Epithelial cell of prostate (primary cell): Measurements from ENCODE around the gene SBF2.
A peak's percentile ranks its signal among the peaks of the same experiment; 100 is the strongest.

ENCODE experiments used
- DNase-seq: peaks from one replicate; pipeline ENCODE4 v3.0.0-alpha.2; 2011; ENCODE audit warnings: low read depth, low spot score
- H3K27ac ChIP-seq: fragments of 450-650 bp; 2 replicates; pipeline ENCODE4 v1.5.1; 2017; ENCODE audit warnings: mild to moderate bottlenecking

SBF2 gene

DNA sequence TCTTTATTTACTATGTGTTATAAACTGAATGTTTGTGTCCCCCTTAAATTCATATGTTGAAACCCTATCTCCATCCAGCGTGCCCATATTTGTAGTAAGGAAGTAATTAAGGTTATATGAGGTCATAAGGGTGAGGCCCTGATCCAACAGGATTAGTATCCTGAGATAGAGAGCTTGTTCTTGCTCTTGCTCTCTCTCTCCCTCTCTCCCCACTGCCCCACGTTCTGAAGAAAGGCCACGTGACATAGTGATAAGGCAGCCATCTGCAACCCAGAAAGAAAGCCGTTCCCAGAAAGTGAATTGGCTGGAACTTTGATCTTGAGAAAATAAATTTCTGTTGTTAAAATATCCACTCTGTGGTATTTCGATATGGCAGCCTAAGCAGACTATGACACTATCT, 417.7 kb downstream of the SBF2 start:
- H3K27ac ChIP-seq, result no peak overlapping the region
- no peak for DNase-seq

DNA sequence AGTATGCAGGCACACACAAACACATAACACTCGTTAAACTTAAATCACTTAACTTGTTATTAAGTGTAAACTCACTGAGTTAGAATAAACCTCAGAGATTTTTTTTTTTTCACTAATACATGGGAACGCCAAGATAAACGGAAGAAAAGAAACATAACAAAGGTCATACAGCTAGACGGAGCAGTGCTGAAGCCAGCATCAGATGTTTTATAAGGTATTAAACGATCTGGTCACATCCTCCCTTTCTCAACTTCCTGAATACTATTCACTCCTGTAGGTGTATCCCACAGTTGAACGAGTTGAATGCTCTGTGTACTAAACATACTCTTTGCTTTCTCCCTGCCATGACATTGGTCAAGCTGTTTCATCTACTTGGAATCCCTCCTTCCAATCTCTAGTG, 418.2 kb downstream of the SBF2 start:
- H3K27ac ChIP-seq, result no peak overlapping the region
- no peak for DNase-seq

DNA sequence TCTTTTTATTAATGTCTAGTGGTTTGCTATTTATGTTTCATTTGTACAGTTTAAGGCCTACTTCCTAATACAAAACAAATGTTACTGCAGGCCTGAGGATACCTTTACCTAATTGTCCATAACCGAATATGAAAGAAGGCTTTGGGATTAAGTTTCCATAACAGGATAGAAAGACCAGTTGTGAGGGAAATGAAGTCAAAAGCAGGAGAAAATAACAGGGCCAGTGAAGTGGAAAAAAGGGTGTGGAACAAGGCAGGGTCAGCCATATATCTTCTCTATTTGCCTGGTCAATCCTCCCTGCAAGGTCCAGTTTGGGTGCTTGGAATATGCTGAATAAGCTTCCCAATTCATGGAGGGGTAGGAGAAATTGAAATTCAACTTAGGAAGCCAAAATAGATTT, 418.6 kb downstream of the SBF2 start:
- no peak for DNase-seq
- H3K27ac ChIP-seq, result no peak overlapping the region

DNA sequence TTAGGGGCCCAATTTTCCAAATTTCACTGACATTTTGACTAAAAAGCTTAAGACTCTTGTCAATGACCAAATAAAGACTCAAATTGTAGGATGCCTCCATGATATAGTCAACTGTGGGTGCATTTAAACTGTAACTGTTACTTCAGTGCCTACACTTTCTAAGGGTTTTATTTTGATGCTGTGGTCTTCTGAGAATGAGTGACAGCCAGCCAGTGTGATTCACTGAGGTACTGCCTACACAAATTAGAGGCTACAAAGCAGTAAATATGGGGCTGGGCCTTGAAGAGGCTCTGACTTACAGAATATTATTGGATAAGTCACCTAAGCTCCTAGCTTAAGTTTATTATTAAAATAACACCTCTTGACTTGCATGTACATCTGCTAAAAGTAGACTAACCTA, 419.6 kb downstream of the SBF2 start:
- no peak overlapping the region for H3K27ac ChIP-seq
- DNase-seq, result no peak

DNA sequence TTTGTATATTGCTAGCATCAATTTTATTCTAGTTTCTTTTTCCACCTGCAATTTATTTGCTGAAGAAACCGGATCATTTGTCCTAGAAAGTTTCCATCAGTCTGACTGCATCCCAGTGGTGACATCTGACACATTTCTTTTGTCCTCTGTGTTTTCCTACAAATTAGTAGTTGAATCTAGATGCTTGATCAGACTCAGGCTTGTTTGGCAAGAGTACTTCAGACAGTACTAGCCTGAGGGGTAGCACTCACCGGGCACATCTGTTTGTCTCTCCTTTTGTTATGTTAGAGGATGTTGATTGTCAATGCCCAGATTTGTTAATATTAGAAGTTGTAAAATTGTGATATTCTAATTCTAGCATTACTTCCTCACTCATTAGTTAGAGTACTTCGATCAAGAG, 425.4 kb downstream of the SBF2 start:
- no peak overlapping the region for H3K27ac ChIP-seq
- DNase-seq, result no peak

DNA sequence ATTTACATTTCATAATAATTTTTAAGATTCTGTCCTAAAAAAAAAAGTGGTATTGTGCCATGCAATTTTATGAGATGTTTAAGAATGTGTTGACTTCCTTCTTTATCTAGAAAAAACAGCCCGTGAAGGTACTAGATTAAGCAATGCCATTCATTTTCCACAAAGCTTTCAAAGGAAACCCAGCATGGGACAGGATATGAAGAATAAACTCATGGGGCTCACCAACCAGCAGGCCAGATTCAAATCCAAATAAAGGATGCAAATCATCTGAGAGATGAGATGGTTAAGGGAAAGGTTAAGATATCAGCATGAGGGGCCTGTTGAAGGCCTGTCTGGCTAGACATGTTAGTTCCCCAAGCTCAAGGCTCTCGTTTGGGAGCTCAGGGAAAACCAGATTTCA, 431.0 kb downstream of the SBF2 start:
- no peak overlapping the region for H3K27ac ChIP-seq
- no peak for DNase-seq

DNA sequence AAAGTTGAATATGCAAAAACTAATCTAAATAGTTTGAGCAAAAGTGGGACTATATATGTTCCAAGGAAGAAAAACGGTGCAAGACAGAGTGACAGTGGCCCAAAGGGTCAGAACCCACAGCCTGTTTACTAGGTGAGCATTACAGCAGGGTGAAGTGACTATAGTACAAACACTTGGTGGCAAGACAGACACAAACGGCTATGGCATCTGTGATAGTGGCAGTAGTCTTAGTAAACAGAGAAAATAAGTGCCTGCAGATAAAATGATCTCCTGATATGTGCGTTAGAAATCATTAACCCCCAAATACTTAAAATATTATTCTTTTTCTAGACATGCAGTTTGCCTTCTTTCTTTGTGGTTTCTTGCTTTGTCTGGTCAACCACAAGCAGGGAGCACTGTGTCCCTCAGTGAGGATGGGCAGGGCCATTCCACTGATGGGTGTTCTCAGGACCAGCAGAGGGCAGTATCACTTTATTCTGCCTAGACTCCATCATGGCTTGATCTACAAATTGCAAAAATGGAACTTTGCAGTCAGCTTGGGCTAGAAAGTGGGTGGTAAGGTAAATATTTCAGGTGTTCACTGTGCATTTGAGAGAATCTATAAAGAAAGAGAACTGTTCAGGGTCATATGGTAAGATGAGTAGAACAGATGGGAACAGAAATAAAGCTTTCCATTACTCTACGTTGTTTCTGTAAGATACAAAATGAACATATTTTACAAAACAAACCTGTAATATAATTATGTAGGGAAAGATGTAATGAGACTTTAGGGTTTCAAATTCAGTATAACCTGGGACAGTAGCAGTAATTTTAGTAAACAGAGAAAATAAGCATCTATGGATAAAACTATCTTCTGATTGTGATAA, 431.9 kb downstream of the SBF2 start:
- DNase-seq, result no peak
- H3K27ac ChIP-seq, result no peak overlapping the region

DNA sequence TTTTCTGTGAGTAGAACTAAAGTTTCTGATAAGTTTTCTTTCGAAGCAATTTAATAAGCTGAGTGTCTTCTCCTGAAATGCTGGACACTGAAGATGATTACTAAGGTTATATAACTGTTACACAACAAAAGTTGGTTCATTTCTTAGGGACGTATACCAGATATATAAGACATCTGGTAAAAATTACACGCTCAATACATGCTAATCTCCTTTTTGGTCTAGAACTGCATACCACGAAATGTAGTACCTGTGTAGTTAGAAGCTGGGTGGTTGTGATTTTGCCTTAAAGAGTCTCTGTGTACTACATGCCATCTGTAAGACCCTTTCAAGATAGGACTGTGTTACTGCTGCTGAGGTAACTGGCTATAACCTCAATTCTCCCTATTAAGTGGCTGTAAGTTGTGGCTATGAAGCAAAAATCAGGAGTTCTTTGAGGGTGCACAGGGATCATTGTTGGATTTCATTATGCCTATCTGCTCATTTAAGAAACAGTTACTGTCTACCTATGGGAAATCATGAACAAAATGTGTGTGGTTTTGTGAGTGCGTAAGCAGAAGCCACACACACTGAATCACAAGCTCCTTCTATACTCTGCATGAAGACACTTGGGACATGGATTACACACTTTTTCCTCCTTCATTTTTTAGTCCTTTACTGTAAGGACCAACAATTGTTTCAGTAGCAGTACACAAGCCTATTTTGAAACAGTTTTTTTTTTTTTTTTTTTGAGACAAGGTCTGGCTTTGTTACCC, 434.3 kb downstream of the SBF2 start:
- no peak overlapping the region for H3K27ac ChIP-seq
- no peak for DNase-seq

DNA sequence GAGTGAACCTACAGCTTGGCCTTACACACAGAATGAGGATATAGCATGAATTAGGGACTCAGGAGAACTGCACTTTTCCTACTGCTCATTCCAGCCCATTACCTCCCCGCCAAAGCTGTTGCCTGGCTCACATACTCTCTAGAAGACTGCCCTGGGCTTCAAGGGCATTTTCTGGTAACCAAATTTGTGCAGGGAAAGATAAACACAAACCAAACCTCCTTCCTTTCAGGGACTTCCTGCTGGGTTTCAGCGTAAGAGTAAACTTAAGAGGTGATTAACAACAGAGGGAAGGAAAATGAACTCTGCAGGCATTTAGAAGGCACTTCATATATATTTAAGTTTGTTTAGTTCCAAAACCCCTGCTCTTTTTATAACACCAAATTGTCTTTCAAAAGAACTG, 435.2 kb downstream of the SBF2 start:
- H3K27ac ChIP-seq, result no peak overlapping the region

DNA sequence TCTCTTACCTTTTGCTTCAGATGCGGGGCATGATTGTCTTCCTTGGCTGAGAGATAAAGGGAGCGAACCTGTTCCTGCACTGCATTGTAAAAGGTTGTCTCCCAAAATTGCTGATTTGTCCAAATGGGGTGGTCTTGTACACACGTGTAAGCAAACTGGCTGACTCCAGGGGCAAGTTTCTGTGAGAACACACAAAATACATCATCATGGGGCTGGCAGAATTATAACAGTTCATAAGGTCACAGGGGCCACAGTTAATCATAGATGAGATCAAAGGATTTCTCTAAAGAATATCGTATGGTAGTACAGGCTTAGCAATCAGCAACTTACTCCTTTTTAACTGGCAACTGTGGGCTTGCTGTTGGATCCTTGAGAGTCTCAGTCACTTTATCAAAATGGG, 435.8 kb downstream of the SBF2 start:
- no peak for DNase-seq
- no peak overlapping the region for H3K27ac ChIP-seq

More for the DNA sequence above, 435.2 kb downstream of the SBF2 start:
- no peak for DNase-seq

DNA sequence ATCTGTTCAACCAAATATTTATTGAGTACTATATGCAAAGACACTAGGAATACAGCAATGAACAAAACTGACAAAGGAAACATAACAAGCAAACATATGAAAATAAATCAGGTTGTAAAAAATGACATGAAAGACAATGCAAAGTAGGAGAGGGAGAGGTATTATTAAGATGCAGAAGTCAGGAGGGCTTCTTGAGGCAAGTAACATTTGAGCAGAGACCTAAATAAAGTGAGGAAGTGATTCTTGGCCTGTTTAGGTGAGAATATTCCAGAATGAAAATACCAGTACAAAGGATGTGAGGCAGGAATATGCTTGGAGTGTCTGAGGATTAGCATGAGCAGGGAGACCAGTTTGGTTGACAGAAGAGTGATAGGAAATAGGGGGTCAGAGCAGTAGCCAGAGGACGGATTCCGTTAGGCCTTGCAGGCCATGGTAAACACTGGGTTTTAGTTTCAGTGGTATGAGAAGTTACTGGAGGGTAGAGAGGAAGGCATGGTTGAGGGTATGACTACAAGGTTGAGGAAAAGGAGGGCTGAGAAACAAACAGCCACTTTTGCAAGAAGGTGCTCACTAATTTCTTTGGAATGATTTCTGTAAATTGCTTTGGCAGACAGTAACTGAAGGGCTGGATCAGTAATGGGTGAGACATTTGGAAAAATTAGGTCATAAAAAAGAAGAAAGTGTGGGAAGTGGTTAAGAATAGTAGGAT, 438.3 kb downstream of the SBF2 start:
- H3K27ac ChIP-seq, result no peak overlapping the region
- no peak for DNase-seq

DNA sequence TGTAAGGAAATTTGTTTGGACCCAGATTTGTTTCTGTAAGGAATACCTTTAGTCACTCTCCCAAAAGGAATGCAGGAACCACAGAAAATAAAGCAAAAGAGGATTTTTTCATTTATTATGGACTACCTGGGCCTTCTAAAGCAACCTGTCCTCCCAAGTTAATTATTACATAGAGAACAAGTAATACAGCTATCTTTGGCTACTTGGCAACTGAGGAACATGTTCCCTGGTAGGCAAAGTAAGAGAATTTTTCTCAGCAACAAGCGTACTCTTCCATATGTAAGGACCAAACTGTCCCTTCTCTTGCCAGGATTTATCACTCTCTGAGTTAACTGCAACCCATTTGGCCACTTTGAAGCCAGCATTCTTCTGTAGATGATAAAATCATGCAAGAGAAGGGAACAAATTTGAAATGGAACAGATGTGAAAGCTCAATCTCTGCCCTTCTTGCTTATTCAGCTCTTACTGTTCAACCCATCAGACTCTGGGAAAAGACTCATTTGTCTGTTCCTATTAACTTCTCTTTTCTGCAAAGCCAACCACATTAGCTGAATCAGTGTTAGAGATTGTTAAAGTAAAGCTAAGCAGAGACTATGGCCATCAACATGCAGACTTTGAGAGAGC, 440.0 kb downstream of the SBF2 start:
- DNase-seq, result no peak
- no peak overlapping the region for H3K27ac ChIP-seq

DNA sequence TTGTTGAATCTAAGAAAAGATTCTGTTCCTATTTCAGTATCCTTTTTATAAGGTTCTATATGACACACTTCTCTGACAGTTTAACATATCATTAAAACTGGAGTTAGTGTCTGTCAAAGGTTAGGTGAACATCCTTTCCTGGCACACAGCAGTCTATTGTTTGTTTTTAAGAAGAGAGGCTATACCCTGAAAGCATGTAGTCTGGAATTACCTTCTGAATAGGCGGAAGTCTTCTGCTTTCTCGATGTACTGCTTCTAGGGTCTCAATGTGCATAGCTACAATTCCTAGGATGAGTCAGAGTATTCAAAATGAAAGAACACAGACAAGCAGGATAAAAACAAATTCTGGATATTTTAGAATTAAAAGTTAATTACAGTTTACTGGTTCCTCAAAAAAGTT, 441.6 kb downstream of the SBF2 start:
- H3K27ac ChIP-seq, result no peak overlapping the region
- no peak for DNase-seq

DNA sequence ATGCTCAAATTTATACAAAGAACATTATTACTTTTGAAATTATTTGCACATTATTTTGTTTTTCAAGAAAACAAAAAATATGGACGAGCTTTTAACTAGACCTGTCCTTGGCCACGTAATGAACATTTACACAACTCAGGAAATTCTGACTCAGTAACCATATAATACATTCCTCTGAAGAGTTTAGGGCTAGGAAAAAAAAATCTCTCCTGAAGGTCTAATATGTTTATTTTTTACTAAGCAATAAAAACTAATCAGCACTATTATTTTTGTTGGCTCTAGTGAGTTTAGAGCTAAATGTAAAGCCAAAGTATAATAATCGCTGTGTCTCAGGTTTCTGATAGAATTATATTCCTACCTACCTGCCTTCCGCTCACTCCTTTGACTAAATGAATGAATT, 442.7 kb downstream of the SBF2 start:
- DNase-seq, result no peak
- H3K27ac ChIP-seq, result no peak overlapping the region

DNA sequence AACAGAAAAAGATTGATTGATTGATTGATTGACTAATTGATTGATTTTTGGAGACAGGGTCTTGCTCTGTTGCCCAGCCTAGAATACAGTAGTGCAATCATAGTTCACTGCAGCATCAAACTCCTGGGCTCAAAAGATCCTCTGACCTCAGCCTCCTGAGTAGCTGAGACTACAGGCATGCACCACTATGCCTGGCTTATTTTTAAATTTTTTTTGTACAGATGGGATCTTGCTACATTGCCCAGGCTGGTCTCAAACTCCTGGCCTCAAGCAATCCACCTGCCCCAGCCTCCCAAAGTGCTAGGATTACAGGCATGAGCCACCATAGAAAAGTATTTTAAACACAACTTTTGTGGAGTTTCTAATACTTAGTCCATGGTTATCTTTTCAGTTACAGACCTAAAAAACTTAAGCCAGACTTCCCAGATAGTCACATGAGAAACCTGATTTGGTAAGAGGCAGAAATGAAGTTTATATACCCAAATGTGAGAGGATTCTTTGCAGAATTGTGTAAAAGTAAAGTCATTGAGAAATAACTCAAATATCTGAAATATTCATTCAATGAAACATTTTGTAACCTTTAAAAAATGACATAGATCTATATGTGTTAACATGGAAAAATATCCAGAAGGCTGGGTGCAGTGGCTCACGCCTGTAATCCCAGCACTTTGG, 443.7 kb downstream of the SBF2 start:
- no peak overlapping the region for H3K27ac ChIP-seq
- no peak for DNase-seq

DNA sequence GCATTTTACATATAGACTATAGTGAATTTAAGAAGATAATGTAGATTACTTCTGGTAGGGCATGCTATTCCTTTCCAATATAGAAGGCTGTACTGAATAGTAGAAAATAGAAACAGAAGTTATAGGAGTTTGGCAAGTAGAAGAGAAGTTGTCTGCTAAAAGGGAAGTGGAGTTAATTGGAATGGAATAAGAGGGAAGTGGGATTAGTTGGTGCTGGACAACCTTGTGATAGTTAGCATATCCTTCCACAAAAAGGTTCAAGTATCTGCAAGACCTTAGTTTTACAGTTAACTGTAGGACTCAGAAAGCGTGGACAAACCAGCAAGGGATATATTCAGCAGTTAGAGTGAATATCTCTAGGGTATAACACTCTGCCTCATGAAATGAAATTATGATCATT, 444.6 kb downstream of the SBF2 start:
- no peak overlapping the region for H3K27ac ChIP-seq
- no peak for DNase-seq

DNA sequence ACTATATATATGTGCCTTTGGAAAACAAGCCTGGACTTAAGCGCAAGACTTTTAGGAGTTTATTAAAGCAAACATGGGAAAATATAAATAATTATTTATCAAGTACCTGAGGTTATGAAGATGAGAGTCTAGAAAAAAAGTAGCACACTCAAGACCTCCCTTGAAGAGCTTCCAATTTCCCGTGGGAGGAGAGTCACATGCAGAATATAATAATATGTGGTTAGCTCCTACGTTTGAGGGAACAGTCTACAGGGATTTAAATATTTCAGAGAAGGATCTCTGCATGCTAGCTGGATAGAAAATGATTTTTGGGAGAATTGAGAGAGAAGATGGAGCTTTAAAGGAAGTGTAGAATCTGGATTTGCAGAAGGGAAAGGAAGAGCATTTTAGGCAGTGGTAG, 446.4 kb downstream of the SBF2 start:
- no peak overlapping the region for H3K27ac ChIP-seq
- DNase-seq, result no peak

DNA sequence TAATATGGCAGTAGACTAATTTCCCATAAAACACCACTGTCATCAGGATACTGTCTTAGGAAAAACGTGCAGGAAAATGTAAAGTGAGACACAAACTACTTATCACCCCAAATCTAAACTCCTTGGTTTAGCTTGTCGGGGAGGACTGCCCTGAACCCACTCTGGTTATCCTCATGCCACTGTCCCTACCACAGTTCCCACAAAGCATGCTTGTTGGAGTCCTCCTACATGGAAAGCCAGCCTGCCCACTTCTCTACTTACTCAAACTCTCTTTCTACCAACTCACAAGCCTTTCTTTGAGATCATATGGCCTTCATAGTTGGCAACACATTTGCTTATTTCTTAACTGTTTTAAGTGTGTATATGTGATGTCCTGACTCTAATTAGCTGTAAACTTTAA, 451.1 kb downstream of the SBF2 start:
- no peak overlapping the region for H3K27ac ChIP-seq
- no peak for DNase-seq

DNA sequence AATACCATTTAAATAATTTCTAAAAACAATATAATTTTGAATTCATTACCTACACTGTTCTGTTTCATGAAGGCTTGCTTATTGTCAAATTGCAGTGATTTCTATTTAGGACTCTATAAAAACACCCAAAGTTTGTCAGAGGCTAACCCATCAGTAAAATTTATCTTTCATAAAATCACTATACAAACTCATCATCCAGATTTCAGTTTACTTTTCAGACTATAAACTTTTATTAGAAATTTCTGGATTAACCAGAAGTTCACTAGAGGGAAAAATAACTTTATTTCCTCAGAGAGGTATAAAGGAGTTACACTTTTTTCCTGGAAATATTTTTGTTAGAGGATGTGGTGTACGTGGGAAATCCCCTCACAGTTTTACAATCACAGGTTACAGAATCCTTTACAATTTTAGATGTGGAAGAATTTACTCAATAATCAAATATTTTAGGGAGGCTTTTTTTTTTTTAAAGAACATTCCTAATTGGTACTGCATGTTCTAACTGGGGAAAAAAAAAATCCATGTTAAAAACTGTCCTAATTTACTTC, 453.5 kb downstream of the SBF2 start:
- peak overlapping the region; percentile 64 for H3K27ac ChIP-seq

DNA sequence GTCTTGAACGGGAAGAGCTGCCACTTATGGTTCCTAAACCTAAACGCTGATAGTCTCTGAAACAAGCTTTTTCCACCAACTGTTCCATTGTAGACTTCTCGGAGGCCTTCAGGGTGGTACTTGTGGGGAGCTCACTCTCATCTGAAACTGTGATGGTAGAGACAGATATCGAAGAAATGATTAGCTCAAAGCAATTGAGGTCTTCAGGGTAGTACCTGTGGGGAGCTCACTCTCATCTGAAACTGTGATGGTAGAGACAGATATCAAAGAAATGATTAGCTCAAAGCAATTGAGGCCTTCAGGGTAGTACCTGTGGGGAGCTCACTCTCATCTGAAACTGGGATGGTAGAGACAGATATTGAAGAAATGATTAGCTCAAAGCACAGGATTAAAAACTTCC, 454.5 kb downstream of the SBF2 start:
- DNase-seq, result no peak
- peak overlapping the region; percentile 64 for H3K27ac ChIP-seq

More for the DNA sequence above, 453.5 kb downstream of the SBF2 start:
- DNase-seq, result no peak
